ENCODE data around the gene LCOR. TPM values are rescaled to one million over a fixed set of nuclear protein-coding genes. Genes with fewer than 3 reads are reported as not detected.

The LCOR gene
- total RNA-seq, 1 donor from 2014 or later: 29.4 TPM

- H3K36me3 Mint-ChIP-seq (ENCODE audit: low read depth): no peaks in the 10 kb centered on the region
- H3K27me3 Mint-ChIP-seq (ENCODE audit: low read depth): peaks cover 29% of the 10 kb centered on the region
- H3K4me3 Mint-ChIP-seq (ENCODE audit: unreplicated experiment): no peak overlapping the region
- peaks cover 12% of the 10 kb centered on the region for H3K4me1 Mint-ChIP-seq (ENCODE audit: low read depth)
- no peaks in the 10 kb centered on the region for H3K9me3 Mint-ChIP-seq (ENCODE audit: low read depth)
- H3K27ac Mint-ChIP-seq (ENCODE audit: unreplicated experiment): no peak overlapping the region
- TF ChIP-seq CTCF (IDR thresholded peaks at IDR 0.05): no peak
- peak; percentile 28 for DNase-seq (ENCODE audit: low spot score)
Observed at GRCh38 chr10:97034301-97034700, 202.2 kb downstream of the LCOR start.

GRCh38 chr10:97034958-97035769 is 203.1 kb downstream of the LCOR start:
- peak; percentile 70 for DNase-seq (ENCODE audit: low spot score)
- Mint-ChIP-seq H3K27me3 (ENCODE audit: low read depth) (peaks cover 26% of the 10 kb centered on the region), H3K27ac (ENCODE audit: unreplicated experiment) (no peak overlapping the region), H3K4me1 (ENCODE audit: low read depth) (peaks cover 12% of the 10 kb centered on the region), H3K9me3 (ENCODE audit: low read depth) (no peaks in the 10 kb centered on the region), H3K36me3 (ENCODE audit: low read depth) (no peaks in the 10 kb centered on the region), H3K4me3 (ENCODE audit: unreplicated experiment) (no peak overlapping the region)
- no peak for TF ChIP-seq CTCF (IDR thresholded peaks at IDR 0.05)

- TF ChIP-seq CTCF (IDR thresholded peaks at IDR 0.05): peak; percentile 90
- Mint-ChIP-seq H3K4me1 (ENCODE audit: low read depth) (peaks cover 12% of the 10 kb centered on the region), H3K27me3 (ENCODE audit: low read depth) (peaks cover 14% of the 10 kb centered on the region), H3K36me3 (ENCODE audit: low read depth) (no peaks in the 10 kb centered on the region), H3K4me3 (ENCODE audit: unreplicated experiment) (peak overlapping the region; percentile 47), H3K9me3 (ENCODE audit: low read depth) (no peaks in the 10 kb centered on the region), H3K27ac (ENCODE audit: unreplicated experiment) (no peak overlapping the region)
- no peak for DNase-seq (ENCODE audit: low spot score)
Observed at GRCh38 chr10:97037365-97038361, 205.6 kb downstream of the LCOR start.

- no peak overlapping the region for H3K4me3 Mint-ChIP-seq (ENCODE audit: unreplicated experiment)
- peaks cover 14% of the 10 kb centered on the region for H3K27me3 Mint-ChIP-seq (ENCODE audit: low read depth)
- DNase-seq (ENCODE audit: low spot score): no peak
- H3K9me3 Mint-ChIP-seq (ENCODE audit: low read depth): no peaks in the 10 kb centered on the region
- no peak overlapping the region for H3K27ac Mint-ChIP-seq (ENCODE audit: unreplicated experiment)
- H3K36me3 Mint-ChIP-seq (ENCODE audit: low read depth): no peaks in the 10 kb centered on the region
- peaks cover 12% of the 10 kb centered on the region for H3K4me1 Mint-ChIP-seq (ENCODE audit: low read depth)
- no peak for TF ChIP-seq CTCF (IDR thresholded peaks at IDR 0.05)
Observed at GRCh38 chr10:97038688-97039087, 206.6 kb downstream of the LCOR start.
